HCT116 (cell line): Measurements from ENCODE around the gene GSTM4.

Experiments used
- CBX3 ChIP-seq: IDR thresholded peaks from 2 replicates; pipeline ENCODE4 v1.6.1; 2012; ENCODE audit warnings: low read depth
- EGR1 ChIP-seq: IDR thresholded peaks from 2 replicates; pipeline ENCODE4 v1.6.1; 2012; ENCODE audit warnings: low read depth
- EZH2 ChIP-seq: fragments of 200-600 bp; sonication (generic); IDR thresholded peaks from 2 replicates; pipeline ENCODE4 v1.6.1; 2017; ENCODE audit warnings: antibody characterized with exemption, mixed run types
- FOSL1 ChIP-seq: IDR thresholded peaks from 2 replicates; pipeline ENCODE4 v1.6.1; 2012; ENCODE audit warnings: low read depth
- JUND ChIP-seq: IDR thresholded peaks from 2 replicates; pipeline ENCODE4 v1.6.1; 2012
- POLR2A ChIP-seq: IDR thresholded peaks from 2 replicates; pipeline ENCODE4 v1.7.0; 2011; ENCODE audit warnings: borderline replicate concordance; ENCODE audit not compliant: insufficient read depth, insufficient read length; ENCODE audit errors: extremely low read depth
- SRF ChIP-seq: IDR thresholded peaks from 2 replicates; pipeline ENCODE4 v1.6.1; 2012; ENCODE audit warnings: low read depth
- YY1 ChIP-seq: IDR thresholded peaks from 2 replicates; pipeline ENCODE4 v1.6.1; 2011; ENCODE audit warnings: low read length, low read depth, moderate library complexity, mild to moderate bottlenecking; ENCODE audit not compliant: insufficient replicate concordance; ENCODE audit errors: extremely low read depth
- ZFX ChIP-seq: fragments of 450-650 bp; IDR thresholded peaks from 2 replicates; pipeline ENCODE4 v1.6.1; 2017
- ZNF274 ChIP-seq: fragments of 200-500 bp; sonication (Bioruptor generic); IDR thresholded peaks from 2 replicates; pipeline ENCODE4 v1.6.1; 2014; ENCODE audit warnings: mild to moderate bottlenecking, low read depth, low read length, inconsistent platforms
- TF ChIP-seq, protein P1 (sequence below), 3 experiments: fragments of 200-600 bp in 1 of 3; sonication (generic) in 1 of 3; IDR thresholded peaks in 2 of 3; conservative IDR thresholded peaks in 1 of 3; 2 replicates each; pipeline ENCODE4 v1.5.1; 2012 to 2017; ENCODE audit warnings: low read depth in 2 of 3, low read length in 2 of 3, antibody characterized with exemption in 1 of 3, borderline replicate concordance in 1 of 3, control low read depth in 1 of 3, mild to moderate bottlenecking in 1 of 3, mixed read lengths in 1 of 3, mixed run types in 1 of 3, moderate library complexity in 1 of 3; ENCODE audit not compliant: insufficient read depth in 1 of 3
- TF ChIP-seq, protein P2 (sequence below): IDR thresholded peaks from 2 replicates; pipeline ENCODE4 v1.6.1; 2012
- TF ChIP-seq, protein P3 (sequence below): IDR thresholded peaks from 2 replicates; pipeline ENCODE4 v1.6.1; 2012; ENCODE audit warnings: low read depth

DNA sequence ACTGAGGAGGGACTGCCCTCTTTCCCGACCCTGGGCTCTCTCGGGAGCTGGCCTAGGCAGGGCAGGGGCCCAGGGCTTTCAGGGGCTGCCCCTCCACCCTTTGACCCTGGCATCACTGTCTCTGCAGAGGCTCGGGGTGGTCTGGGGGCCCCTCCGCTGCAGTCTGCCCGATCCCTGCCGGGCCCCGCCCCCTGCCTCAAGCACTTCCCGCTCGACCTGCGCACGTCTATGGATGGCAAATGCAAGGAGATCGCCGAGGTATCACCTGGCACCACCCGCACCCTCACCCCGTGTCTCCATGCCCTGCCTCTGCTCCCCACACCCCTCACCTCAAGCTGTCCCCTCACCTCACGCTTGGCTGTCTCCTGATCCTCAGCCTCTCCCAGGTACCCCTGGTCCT is 30.7 kb upstream of the GSTM4 start:
- no peak for TF ChIP-seq CBX3
- no peak for TF ChIP-seq EZH2
- TF ChIP-seq JUND = no peak
- TF ChIP-seq, protein P1, sequence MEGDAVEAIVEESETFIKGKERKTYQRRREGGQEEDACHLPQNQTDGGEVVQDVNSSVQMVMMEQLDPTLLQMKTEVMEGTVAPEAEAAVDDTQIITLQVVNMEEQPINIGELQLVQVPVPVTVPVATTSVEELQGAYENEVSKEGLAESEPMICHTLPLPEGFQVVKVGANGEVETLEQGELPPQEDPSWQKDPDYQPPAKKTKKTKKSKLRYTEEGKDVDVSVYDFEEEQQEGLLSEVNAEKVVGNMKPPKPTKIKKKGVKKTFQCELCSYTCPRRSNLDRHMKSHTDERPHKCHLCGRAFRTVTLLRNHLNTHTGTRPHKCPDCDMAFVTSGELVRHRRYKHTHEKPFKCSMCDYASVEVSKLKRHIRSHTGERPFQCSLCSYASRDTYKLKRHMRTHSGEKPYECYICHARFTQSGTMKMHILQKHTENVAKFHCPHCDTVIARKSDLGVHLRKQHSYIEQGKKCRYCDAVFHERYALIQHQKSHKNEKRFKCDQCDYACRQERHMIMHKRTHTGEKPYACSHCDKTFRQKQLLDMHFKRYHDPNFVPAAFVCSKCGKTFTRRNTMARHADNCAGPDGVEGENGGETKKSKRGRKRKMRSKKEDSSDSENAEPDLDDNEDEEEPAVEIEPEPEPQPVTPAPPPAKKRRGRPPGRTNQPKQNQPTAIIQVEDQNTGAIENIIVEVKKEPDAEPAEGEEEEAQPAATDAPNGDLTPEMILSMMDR (IDR thresholded peaks at IDR 0.05 in 2 of 3, conservative IDR thresholded peaks at IDR 0.05 in 1 of 3; ENCODE audit: borderline replicate concordance in 1 of 3, insufficient read depth in 1 of 3, low read depth in 2 of 3, low read length in 2 of 3) = no peak
- no peak for TF ChIP-seq POLR2A
- no peak for TF ChIP-seq ZFX
- TF ChIP-seq, protein P2, sequence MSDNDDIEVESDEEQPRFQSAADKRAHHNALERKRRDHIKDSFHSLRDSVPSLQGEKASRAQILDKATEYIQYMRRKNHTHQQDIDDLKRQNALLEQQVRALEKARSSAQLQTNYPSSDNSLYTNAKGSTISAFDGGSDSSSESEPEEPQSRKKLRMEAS = no peak
- no peak for TF ChIP-seq YY1
- TF ChIP-seq, protein P3, sequence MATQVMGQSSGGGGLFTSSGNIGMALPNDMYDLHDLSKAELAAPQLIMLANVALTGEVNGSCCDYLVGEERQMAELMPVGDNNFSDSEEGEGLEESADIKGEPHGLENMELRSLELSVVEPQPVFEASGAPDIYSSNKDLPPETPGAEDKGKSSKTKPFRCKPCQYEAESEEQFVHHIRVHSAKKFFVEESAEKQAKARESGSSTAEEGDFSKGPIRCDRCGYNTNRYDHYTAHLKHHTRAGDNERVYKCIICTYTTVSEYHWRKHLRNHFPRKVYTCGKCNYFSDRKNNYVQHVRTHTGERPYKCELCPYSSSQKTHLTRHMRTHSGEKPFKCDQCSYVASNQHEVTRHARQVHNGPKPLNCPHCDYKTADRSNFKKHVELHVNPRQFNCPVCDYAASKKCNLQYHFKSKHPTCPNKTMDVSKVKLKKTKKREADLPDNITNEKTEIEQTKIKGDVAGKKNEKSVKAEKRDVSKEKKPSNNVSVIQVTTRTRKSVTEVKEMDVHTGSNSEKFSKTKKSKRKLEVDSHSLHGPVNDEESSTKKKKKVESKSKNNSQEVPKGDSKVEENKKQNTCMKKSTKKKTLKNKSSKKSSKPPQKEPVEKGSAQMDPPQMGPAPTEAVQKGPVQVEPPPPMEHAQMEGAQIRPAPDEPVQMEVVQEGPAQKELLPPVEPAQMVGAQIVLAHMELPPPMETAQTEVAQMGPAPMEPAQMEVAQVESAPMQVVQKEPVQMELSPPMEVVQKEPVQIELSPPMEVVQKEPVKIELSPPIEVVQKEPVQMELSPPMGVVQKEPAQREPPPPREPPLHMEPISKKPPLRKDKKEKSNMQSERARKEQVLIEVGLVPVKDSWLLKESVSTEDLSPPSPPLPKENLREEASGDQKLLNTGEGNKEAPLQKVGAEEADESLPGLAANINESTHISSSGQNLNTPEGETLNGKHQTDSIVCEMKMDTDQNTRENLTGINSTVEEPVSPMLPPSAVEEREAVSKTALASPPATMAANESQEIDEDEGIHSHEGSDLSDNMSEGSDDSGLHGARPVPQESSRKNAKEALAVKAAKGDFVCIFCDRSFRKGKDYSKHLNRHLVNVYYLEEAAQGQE = no peak
- no peak for TF ChIP-seq SRF
- no peak for TF ChIP-seq ZNF274
- TF ChIP-seq EGR1 = no peak
- no peak for TF ChIP-seq FOSL1
